Cardiac muscle cell (in vitro differentiated cells and primary cell): Measurements from ENCODE around the gene SETD1A. TPM values are rescaled to one million over a fixed set of nuclear protein-coding genes. Genes with fewer than 3 reads are reported as not detected.

Experiments
- DNase-seq, 2 donors: peaks; one replicate each; pipeline versions ENCODE4 v3.0.0 to v3.0.0-alpha.2; 2010 to 2017; ENCODE audit warnings: low read depth in 1 of 2, low spot score in 1 of 2
- H3K27ac ChIP-seq: fragments of 200-600 bp; sonication (generic); 2 replicates; pipeline ENCODE4 v1.5.1; 2016
- H3K27me3 ChIP-seq: fragments of 200-600 bp; sonication (generic); 2 replicates; pipeline ENCODE4 v1.6.0; 2016; ENCODE audit warnings: control low read depth
- H3K36me3 ChIP-seq: fragments of 200-600 bp; sonication (generic); 2 replicates; pipeline ENCODE4 v1.5.1; 2016; ENCODE audit warnings: control low read depth
- H3K4me1 ChIP-seq: fragments of 200-600 bp; sonication (generic); 2 replicates; pipeline ENCODE4 v1.8.1; 2017; ENCODE audit warnings: low read depth, mild to moderate bottlenecking, mixed run types
- H3K4me3 ChIP-seq: fragments of 200-600 bp; sonication (generic); 2 replicates; pipeline ENCODE4 v1.5.1; 2016; ENCODE audit warnings: mild to moderate bottlenecking
- H3K9me3 ChIP-seq: fragments of 200-600 bp; sonication (generic); 2 replicates; pipeline ENCODE4 v1.5.1; 2017; ENCODE audit warnings: low read depth, mild to moderate bottlenecking, control low read depth
- CTCF ChIP-seq: IDR thresholded peaks from 2 replicates; pipeline ENCODE4 v1.5.1; 2012; ENCODE audit warnings: low read depth, mild to moderate bottlenecking, low read length
- polyA plus RNA-seq: library from polyadenylated mRNA; unstranded; fragments of >200 nt; fragmentation: Nextera tagmentation; extraction: Ambion mirVana; gene quantifications from 2 replicates; pipeline ENCODE4 v1.2.1, GENCODE V29; 2016
- total RNA-seq: library from RNA; depleted of rRNA; stranded (reverse); fragments of >200 nt; gene quantifications from 2 replicates; pipeline ENCODE4 v1.2.3, GENCODE V29; 2016

The SETD1A gene
- total and polyA plus RNA-seq, 2 experiments from 2014 or later: 1.9 to 10.4 TPM

DNA sequence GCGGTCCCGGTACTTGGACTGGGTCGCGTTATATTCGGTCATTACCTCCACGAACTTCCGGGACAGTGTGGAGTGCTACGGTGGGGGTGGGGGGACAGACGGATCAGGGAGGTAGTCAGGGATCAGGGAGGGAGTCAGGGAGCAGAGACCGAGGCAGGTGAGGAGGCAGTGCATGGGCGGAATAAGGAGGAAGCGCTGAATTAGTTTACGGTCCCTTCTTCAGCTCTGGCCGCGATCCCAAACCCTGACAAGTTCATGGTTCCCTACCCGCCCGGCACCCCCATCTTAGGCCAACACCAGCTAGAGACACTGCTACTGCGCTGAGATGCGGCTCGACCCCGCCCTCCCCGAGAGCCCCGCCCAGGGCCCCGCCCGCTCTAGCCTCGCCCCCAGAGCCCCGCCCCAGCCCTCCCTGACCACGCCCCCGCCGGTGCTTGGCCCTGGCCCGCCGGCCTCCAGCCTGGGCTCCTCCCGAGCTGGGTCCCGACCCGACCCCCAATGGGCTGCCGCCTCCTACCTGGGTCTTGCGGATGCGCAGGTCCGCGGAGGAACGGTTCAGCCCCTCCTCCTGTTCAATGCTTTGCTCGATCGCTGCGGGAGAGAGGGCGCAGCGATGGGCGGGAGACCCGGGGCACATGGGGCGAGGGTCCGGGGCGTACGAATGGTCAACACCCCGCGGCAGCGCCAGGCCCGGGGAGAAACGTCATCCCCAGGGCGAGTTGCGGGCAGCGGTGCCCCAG is 39.6 kb downstream of the SETD1A start:
- peaks cover 8% of the 10 kb centered on the region for H3K4me1 ChIP-seq
- H3K27ac ChIP-seq: no peak overlapping the region
- TF ChIP-seq CTCF: no peak
- peak; percentile 68 to 76 for DNase-seq
- no peaks in the 10 kb centered on the region for H3K9me3 ChIP-seq
- H3K36me3 ChIP-seq: no peaks in the 10 kb centered on the region
- H3K27me3 ChIP-seq: peaks cover 14% of the 10 kb centered on the region
- H3K4me3 ChIP-seq: peak overlapping the region; percentile 30

GRCh38 chr16:30997725-30998711 is 40.5 kb downstream of the SETD1A start:
- TF ChIP-seq CTCF: no peak
- DNase-seq: peak in 1 of 2 donors; percentile 66
- no peak overlapping the region for H3K27ac ChIP-seq
- H3K4me1 ChIP-seq: peaks cover 8% of the 10 kb centered on the region
- H3K27me3 ChIP-seq: peaks cover 14% of the 10 kb centered on the region
- H3K36me3 ChIP-seq: no peaks in the 10 kb centered on the region
- no peak overlapping the region for H3K4me3 ChIP-seq
- no peaks in the 10 kb centered on the region for H3K9me3 ChIP-seq

- Histone ChIP-seq H3K27ac (no peak overlapping the region), H3K9me3 (no peaks in the 10 kb centered on the region), H3K27me3 (peaks cover 14% of the 10 kb centered on the region), H3K4me3 (no peak overlapping the region), H3K36me3 (no peaks in the 10 kb centered on the region), H3K4me1 (peaks cover 6% of the 10 kb centered on the region)
- no peak for TF ChIP-seq CTCF
- no peak for DNase-seq
Measured at GRCh38 chr16:30998852-30999761, 41.6 kb downstream of the SETD1A start.

- no peak for TF ChIP-seq CTCF
- no peak overlapping the region for H3K4me3 ChIP-seq
- H3K36me3 ChIP-seq: no peaks in the 10 kb centered on the region
- peaks cover 6% of the 10 kb centered on the region for H3K4me1 ChIP-seq
- no peak for DNase-seq
- H3K9me3 ChIP-seq: no peaks in the 10 kb centered on the region
- peaks cover 13% of the 10 kb centered on the region for H3K27me3 ChIP-seq
- no peak overlapping the region for H3K27ac ChIP-seq
Measured at GRCh38 chr16:31000671-31001382, 43.3 kb downstream of the SETD1A start.
